Measurements from ENCODE around the gene NMNAT2. TPM values are rescaled to one million over a fixed set of nuclear protein-coding genes. Genes with fewer than 3 reads are reported as not detected.

The NMNAT2 gene
- total RNA-seq (2022; extraction: Qiagen RNA extraction) = 0.39 to 0.91 TPM (median 0.56 TPM) in 5 replicates

GRCh38 chr1:183417772-183418491 lies at the start of gene NMNAT2:
Gene NMNAT2 (minus strand): TSS chr1:183418380. CDS start chr1:183418267, 113 bp downstream.

Other genes starting within 250 kb of the NMNAT2 start
- gene LAMC2, start 232.1 kb downstream of the NMNAT2 start, total RNA-seq (2022; extraction: Qiagen RNA extraction) = 18.9 to 24.4 TPM (median 19.9 TPM) in 5 replicates
- 31.2 to 38.5 TPM (median 33.3 TPM) in 5 replicates for gene SMG7, start 54.1 kb upstream of the NMNAT2 start, total RNA-seq (2022; extraction: Qiagen RNA extraction)
- gene NCF2, start 172.1 kb upstream of the NMNAT2 start, total RNA-seq (2022; extraction: Qiagen RNA extraction) = 1.1 to 2.3 TPM (median 1.9 TPM) in 5 replicates
- 145 to 189 TPM (median 176 TPM) in 5 replicates for gene ARPC5, start 217.4 kb upstream of the NMNAT2 start, total RNA-seq (2022; extraction: Qiagen RNA extraction)
- gene APOBEC4, start 234.9 kb upstream of the NMNAT2 start, total RNA-seq (2022; extraction: Qiagen RNA extraction) = not detected in 5 replicates